ENCODE measurements around the gene COBL.

- TF ChIP-seq, protein P1, sequence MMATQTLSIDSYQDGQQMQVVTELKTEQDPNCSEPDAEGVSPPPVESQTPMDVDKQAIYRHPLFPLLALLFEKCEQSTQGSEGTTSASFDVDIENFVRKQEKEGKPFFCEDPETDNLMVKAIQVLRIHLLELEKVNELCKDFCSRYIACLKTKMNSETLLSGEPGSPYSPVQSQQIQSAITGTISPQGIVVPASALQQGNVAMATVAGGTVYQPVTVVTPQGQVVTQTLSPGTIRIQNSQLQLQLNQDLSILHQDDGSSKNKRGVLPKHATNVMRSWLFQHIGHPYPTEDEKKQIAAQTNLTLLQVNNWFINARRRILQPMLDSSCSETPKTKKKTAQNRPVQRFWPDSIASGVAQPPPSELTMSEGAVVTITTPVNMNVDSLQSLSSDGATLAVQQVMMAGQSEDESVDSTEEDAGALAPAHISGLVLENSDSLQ (IDR thresholded peaks at IDR 0.05) = no peak
- TF ChIP-seq SP1 (IDR thresholded peaks at IDR 0.05) (no peak), FOXA1 (IDR thresholded peaks at IDR 0.05) (no peak)
Measured at GRCh38 chr7:51318001-51318400, 1.4 kb upstream of the COBL start.
